ENCODE measurements around the gene ECHS1.

ECHS1 gene

GRCh38 chr10:133341983-133342382 is 31.2 kb downstream of the ECHS1 start:
- TF ChIP-seq ZFX (IDR thresholded peaks at IDR 0.05; ENCODE audit: borderline replicate concordance): no peak
- TF ChIP-seq, protein P1, sequence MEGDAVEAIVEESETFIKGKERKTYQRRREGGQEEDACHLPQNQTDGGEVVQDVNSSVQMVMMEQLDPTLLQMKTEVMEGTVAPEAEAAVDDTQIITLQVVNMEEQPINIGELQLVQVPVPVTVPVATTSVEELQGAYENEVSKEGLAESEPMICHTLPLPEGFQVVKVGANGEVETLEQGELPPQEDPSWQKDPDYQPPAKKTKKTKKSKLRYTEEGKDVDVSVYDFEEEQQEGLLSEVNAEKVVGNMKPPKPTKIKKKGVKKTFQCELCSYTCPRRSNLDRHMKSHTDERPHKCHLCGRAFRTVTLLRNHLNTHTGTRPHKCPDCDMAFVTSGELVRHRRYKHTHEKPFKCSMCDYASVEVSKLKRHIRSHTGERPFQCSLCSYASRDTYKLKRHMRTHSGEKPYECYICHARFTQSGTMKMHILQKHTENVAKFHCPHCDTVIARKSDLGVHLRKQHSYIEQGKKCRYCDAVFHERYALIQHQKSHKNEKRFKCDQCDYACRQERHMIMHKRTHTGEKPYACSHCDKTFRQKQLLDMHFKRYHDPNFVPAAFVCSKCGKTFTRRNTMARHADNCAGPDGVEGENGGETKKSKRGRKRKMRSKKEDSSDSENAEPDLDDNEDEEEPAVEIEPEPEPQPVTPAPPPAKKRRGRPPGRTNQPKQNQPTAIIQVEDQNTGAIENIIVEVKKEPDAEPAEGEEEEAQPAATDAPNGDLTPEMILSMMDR (IDR thresholded peaks at IDR 0.05): no peak
- no peak overlapping the region for H3K27ac ChIP-seq

GRCh38 chr10:133339708-133340380 is 33.3 kb downstream of the ECHS1 start:
- H3K27ac ChIP-seq: no peak overlapping the region

DNA sequence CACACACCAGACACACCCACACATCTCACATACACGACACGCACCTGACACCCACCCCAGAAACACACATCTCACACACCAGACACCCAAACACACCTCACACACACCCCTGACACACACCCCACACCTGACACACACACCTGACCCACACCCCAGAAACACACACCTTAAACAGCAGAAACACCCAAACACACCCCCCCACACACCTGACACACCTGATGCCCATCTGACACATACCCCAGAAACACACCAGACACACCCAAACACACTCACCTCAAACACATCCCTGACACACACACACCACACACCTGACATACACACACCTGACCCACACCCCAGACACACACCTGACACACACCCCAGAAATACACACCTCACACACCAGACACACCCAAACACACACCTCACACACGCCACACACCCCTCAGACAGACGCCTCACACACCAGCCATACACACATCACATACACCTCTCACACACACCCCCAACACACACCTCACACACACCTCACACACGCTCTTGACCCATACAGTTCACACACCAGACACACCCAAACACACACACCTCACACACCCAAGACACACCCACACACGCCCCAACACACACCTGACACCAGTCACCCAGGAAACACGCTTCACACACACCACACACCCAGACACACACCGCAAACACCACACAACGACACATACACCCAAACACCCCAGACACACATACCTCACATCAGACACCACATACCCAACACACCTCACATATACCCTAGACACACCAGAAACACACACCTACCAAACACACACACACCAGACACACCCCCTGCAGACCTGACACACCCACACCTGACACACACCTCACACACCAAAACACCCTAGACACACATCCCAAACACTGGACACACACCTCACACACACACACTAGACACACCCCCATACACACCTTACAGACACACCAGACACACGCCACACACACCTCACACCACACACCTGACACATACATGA is 34.8 kb downstream of the ECHS1 start:
- TF ChIP-seq, protein P1 (IDR thresholded peaks at IDR 0.05): no peak

More at GRCh38 chr10:133339708-133340380, 33.3 kb downstream of the ECHS1 start:
- no peak for TF ChIP-seq ZFX (IDR thresholded peaks at IDR 0.05; ENCODE audit: borderline replicate concordance)
- TF ChIP-seq, protein P1 (IDR thresholded peaks at IDR 0.05): no peak

GRCh38 chr10:133337370-133337725 is 35.8 kb downstream of the ECHS1 start:
- H3K27ac ChIP-seq: no peak overlapping the region
- TF ChIP-seq, protein P1 (IDR thresholded peaks at IDR 0.05): no peak
- TF ChIP-seq ZFX (IDR thresholded peaks at IDR 0.05; ENCODE audit: borderline replicate concordance): no peak

More for the DNA sequence above, 34.8 kb downstream of the ECHS1 start:
- no peak overlapping the region for H3K27ac ChIP-seq

DNA sequence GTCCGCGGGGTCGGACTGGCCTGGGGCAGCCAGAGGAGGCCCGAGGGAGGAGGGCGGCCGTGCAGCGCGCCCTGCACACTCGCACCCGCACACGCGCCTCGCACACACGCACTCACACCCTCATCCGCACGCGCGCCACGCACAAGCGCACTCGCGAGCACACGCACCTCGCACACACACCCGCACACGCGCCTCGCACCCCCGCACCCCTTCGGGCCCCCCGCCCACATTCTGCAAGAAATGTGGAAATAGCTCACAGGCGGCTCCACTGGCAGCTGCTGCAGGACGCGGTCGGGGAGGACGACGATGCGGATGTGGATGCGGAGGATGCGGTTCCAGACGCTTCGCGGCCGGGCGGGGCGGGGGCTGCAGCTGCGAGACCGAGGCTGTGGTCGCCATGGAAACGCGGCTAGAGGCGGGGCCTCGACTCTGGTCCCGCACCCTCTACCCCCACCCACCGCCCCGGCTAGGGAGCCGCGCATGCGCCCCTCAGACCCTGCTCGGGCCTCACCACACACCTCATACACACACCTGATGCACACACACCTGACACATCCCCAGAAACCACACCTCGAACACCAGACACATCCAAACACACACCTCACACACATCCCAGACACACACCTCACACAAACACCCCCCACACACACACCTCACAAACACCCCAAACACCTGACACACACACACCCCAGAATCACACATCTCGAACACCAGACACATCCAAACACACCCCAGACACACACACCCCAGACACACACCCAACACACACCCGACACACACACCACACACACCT is 36.4 kb downstream of the ECHS1 start, which contains the start of gene CALY:
TSS of gene CALY (minus strand) at position 320 of the 793 bp plus-strand sequence. CDS start 7,907 bp downstream, outside the sequence.
- H3K27ac ChIP-seq: no peak within 1 kb of the TSS
- TF ChIP-seq, protein P1 (IDR thresholded peaks at IDR 0.05): no peak
- TF ChIP-seq ZFX (IDR thresholded peaks at IDR 0.05; ENCODE audit: borderline replicate concordance): no peak

GRCh38 chr10:133336118-133336576 is 37.0 kb downstream of the ECHS1 start:
- H3K27ac ChIP-seq: no peak overlapping the region
- TF ChIP-seq, protein P1 (IDR thresholded peaks at IDR 0.05): no peak
- no peak for TF ChIP-seq ZFX (IDR thresholded peaks at IDR 0.05; ENCODE audit: borderline replicate concordance)

All from 22Rv1 (cell line).